Measurements from ENCODE around the gene CDC37L1. TPM values are rescaled to one million over a fixed set of nuclear protein-coding genes. Genes with fewer than 3 reads are reported as not detected.
"Not testable (repeated sequence)": the region's sequence is repeated elsewhere in the genome, so short reads cannot be mapped to it uniquely, and the experiment has no call there.

The CDC37L1 gene
- polyA plus RNA-seq, 4 donors, result 5.6 to 16.0 (median 8.4) TPM

DNA sequence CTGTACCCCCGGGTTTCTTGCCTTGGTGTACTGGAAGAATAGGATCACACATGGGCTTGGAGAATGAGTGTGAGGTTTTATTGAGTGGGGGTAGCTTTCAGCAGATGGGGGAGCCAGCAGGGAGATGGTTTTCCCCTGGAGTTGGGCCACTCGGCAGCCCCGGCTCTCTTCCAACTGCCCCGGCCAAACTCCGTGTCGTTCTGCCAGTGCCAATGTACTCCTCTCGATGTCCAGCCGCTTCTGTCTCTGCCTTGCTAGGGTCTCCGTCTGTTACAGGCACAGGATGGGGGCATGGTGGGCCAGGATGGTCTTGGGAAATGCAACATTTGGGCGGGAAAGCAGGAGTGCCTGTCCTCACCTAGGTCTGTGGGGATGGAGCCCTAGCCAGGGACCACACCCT is 24.8 kb upstream of the CDC37L1 start:
- 83 to 97% (median 92%) methylated on average over 10 of the region's 10 CpGs for WGBS, 3 donors

DNA sequence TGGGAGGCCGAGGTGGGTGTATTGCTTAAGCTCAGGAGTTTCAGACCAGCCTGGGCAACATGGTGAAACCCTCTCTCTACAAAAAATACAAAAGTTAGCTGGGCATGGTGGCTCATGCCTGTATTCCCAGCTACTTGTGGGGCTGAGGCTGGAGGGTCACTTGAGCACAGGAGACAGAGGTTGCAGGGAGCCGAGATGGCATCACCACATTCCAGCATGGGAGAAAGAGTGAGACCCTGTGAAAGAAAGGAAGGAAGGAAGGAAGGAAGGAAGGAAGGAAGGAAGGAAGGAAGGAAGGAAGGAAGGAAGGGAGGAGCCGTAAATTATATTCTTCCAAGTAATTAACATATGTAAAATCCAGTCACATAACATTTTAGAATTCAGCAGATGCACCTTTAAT is 23.2 kb upstream of the CDC37L1 start:
- FAIRE-seq; H3K27me3 ChIP-seq (ENCODE audit: control insufficient read depth in 3 of 3, insufficient read depth in 3 of 3, low read length in 3 of 3); H3K4me1 ChIP-seq (ENCODE audit: control insufficient read depth in 3 of 3, insufficient read depth in 2 of 3, low read depth in 1 of 3, low read length in 2 of 3); H3K9me3 ChIP-seq (ENCODE audit: control insufficient read depth in 2 of 2, insufficient read depth in 1 of 2, low read depth in 1 of 2, low read length in 1 of 2); H3K4me3 ChIP-seq (ENCODE audit: low read depth in 1 of 3, low read length in 3 of 3); H3K27ac ChIP-seq (ENCODE audit: low read depth in 1 of 3, low read length in 2 of 3); DNase-seq: not testable (repeated sequence)
- 82 to 90% (median 89%) methylated on average over 3 of the region's 3 CpGs for WGBS, 3 donors
- peaks cover 0 to 12% (median 0%) of the 10 kb centered on the region in 3 donors for H3K36me3 ChIP-seq (ENCODE audit: control insufficient read depth in 3 of 3, insufficient read depth in 2 of 3, low read depth in 1 of 3, low read length in 3 of 3)

More for the DNA sequence above, 24.8 kb upstream of the CDC37L1 start:
- no peak overlapping the region for H3K4me3 ChIP-seq (ENCODE audit: low read depth in 1 of 3, low read length in 3 of 3)
- H3K4me1 ChIP-seq (ENCODE audit: control insufficient read depth in 3 of 3, insufficient read depth in 2 of 3, low read depth in 1 of 3, low read length in 2 of 3), result no peaks in the 10 kb centered on the region
- DNase-seq, result no peak
- no peak overlapping the region for H3K27ac ChIP-seq (ENCODE audit: low read depth in 1 of 3, low read length in 2 of 3)
- peaks cover 0 to 12% (median 0%) of the 10 kb centered on the region in 3 donors for H3K36me3 ChIP-seq (ENCODE audit: control insufficient read depth in 3 of 3, insufficient read depth in 2 of 3, low read depth in 1 of 3, low read length in 3 of 3)
- no peaks in the 10 kb centered on the region for H3K9me3 ChIP-seq (ENCODE audit: control insufficient read depth in 2 of 2, insufficient read depth in 1 of 2, low read depth in 1 of 2, low read length in 1 of 2)
- FAIRE-seq, result no peak
- H3K27me3 ChIP-seq (ENCODE audit: control insufficient read depth in 3 of 3, insufficient read depth in 3 of 3, low read length in 3 of 3), result no peaks in the 10 kb centered on the region

DNA sequence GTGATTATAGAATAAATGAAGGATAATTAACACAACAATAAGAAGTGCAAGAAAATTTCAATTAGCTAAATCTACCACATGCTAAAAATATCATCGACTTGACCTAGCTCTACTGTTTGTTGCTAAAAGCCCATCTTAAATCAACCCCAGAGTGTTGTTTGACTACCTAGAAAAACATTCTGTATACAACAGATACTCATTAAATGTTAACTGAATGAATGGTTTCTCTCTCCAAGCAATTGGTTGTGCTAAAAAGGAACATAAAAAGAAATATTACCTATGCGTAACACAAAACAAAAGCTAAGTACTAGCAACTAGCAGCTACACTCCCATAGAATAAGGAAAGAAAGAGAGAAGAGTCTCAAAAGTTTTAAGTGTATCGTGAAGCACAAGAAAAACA is 22.7 kb upstream of the CDC37L1 start:
- WGBS, 3 donors, result 59 to 94% (median 91%) methylated on average over 3 of the region's 3 CpGs
- no peak for FAIRE-seq

DNA sequence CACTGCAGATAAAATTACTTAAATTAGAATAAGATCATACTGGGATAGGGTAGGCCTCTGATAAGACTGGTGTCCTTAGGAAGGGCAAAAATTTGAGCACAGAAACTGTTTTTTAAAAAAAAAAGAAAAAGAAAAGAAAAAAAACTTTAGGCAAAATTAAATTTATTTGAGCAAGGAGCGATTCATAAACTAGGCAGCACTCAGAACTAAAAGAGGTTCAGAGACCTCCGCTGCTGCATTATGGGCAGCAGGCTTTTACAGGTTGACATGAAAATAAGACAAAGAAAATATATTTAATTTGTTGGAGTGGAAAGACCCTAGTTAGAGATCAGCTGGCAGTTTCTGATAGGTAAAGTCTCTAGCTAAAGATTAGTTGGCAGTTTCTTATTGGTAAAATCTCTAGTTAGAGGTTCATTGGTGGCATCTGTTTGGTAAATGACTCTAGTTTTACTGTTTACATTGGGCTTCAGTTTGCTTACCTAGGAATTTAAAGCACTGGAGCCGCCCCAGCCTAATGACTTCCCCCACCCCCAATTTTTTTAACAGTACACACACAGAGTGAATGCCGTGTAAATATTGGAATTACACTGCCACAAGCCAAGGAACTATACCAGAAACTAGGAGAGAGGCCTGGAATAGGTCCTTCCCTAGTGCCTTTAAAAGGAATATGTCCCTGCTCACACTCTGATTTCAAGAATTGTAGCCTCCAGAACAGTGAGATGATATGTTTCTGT is 21.8 kb upstream of the CDC37L1 start:
- Histone ChIP-seq H3K27ac (ENCODE audit: low read depth in 1 of 3, low read length in 2 of 3) (no peak overlapping the region), H3K27me3 (ENCODE audit: control insufficient read depth in 3 of 3, insufficient read depth in 3 of 3, low read length in 3 of 3) (no peaks in the 10 kb centered on the region), H3K4me1 (ENCODE audit: control insufficient read depth in 3 of 3, insufficient read depth in 2 of 3, low read depth in 1 of 3, low read length in 2 of 3) (peaks cover 0 to 3% (median 2%) of the 10 kb centered on the region in 3 donors), H3K9me3 (ENCODE audit: control insufficient read depth in 2 of 2, insufficient read depth in 1 of 2, low read depth in 1 of 2, low read length in 1 of 2) (no peaks in the 10 kb centered on the region), H3K36me3 (ENCODE audit: control insufficient read depth in 3 of 3, insufficient read depth in 2 of 3, low read depth in 1 of 3, low read length in 3 of 3) (peaks cover 0 to 12% (median 0%) of the 10 kb centered on the region in 3 donors), H3K4me3 (ENCODE audit: low read depth in 1 of 3, low read length in 3 of 3) (no peak overlapping the region)
- FAIRE-seq, result no peak
- peak in 1 of 2 donors; percentile 36 for DNase-seq
- whole genome bisulfite sequencing, 3 donors, result 70 to 81% (median 70%) methylated on average over 4 of the region's 4 CpGs

More for the DNA sequence above, 22.7 kb upstream of the CDC37L1 start:
- peaks cover 0 to 12% (median 0%) of the 10 kb centered on the region in 3 donors for H3K36me3 ChIP-seq (ENCODE audit: control insufficient read depth in 3 of 3, insufficient read depth in 2 of 3, low read depth in 1 of 3, low read length in 3 of 3)
- H3K27ac ChIP-seq (ENCODE audit: low read depth in 1 of 3, low read length in 2 of 3), result no peak overlapping the region
- H3K4me3 ChIP-seq (ENCODE audit: low read depth in 1 of 3, low read length in 3 of 3), result no peak overlapping the region
- no peaks in the 10 kb centered on the region for H3K4me1 ChIP-seq (ENCODE audit: control insufficient read depth in 3 of 3, insufficient read depth in 2 of 3, low read depth in 1 of 3, low read length in 2 of 3)
- no peak for DNase-seq
- H3K27me3 ChIP-seq (ENCODE audit: control insufficient read depth in 3 of 3, insufficient read depth in 3 of 3, low read length in 3 of 3), result no peaks in the 10 kb centered on the region
- H3K9me3 ChIP-seq (ENCODE audit: control insufficient read depth in 2 of 2, insufficient read depth in 1 of 2, low read depth in 1 of 2, low read length in 1 of 2), result no peaks in the 10 kb centered on the region

DNA sequence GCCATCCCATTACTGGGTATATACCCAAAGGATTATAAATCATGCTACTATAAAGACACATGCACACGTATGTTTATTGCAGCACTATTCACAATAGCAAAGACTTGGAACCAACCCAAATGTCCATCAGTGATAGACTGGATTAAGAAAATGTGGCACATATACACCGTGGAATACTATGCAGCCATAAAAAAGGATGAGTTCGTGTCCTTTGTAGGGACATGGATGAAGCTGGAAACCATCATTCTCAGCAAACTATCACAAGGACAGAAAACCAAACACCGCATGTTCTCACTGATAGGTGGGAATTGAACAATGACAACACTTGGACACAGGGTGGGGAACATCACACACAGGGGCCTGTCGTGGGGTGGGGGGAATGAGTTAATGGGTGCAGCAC is 18.7 kb upstream of the CDC37L1 start:
- H3K27ac ChIP-seq (ENCODE audit: low read depth in 1 of 3, low read length in 2 of 3); FAIRE-seq: not testable (repeated sequence)
- 89 to 100% (median 96%) methylated on average over 4 of the region's 5 CpGs for WGBS, 3 donors

DNA sequence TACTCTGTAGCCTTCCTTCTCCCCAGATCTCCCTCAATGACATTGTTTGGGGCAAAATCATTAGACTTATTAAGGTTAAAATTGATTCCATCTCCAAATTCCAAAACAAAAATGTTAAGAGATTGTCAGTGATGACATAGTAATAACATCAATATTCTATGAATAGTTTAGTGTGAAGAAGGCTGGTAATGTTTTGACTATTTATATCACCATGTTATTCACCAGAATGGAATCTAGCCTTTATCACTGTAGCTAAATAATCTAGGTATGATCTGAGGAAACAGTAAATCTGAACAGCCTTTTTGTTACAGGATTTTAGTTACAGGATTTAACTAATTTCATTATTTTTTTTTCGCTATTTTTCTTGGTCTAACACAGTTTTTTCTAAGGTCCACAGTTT is 18.2 kb upstream of the CDC37L1 start:
- H3K4me1 ChIP-seq (ENCODE audit: control insufficient read depth in 3 of 3, insufficient read depth in 2 of 3, low read depth in 1 of 3, low read length in 2 of 3), result peaks cover 3 to 26% (median 15%) of the 10 kb centered on the region in 3 donors
- H3K27ac ChIP-seq (ENCODE audit: low read depth in 1 of 3, low read length in 2 of 3), result no peak overlapping the region
- 92 to 98% (median 97%) methylated on average over 1 of the region's 1 CpG for WGBS, 3 donors
- no peaks in the 10 kb centered on the region for H3K9me3 ChIP-seq (ENCODE audit: control insufficient read depth in 2 of 2, insufficient read depth in 1 of 2, low read depth in 1 of 2, low read length in 1 of 2)
- DNase-seq (no peak), FAIRE-seq (no peak)
- no peak overlapping the region for H3K4me3 ChIP-seq (ENCODE audit: low read depth in 1 of 3, low read length in 3 of 3)
- H3K27me3 ChIP-seq (ENCODE audit: control insufficient read depth in 3 of 3, insufficient read depth in 3 of 3, low read length in 3 of 3), result no peaks in the 10 kb centered on the region
- peaks cover 0 to under 1% (median 0%) of the 10 kb centered on the region in 3 donors for H3K36me3 ChIP-seq (ENCODE audit: control insufficient read depth in 3 of 3, insufficient read depth in 2 of 3, low read depth in 1 of 3, low read length in 3 of 3)

More for the DNA sequence above, 18.7 kb upstream of the CDC37L1 start:
- H3K9me3 ChIP-seq (ENCODE audit: control insufficient read depth in 2 of 2, insufficient read depth in 1 of 2, low read depth in 1 of 2, low read length in 1 of 2); DNase-seq; H3K27me3 ChIP-seq (ENCODE audit: control insufficient read depth in 3 of 3, insufficient read depth in 3 of 3, low read length in 3 of 3); H3K4me3 ChIP-seq (ENCODE audit: low read depth in 1 of 3, low read length in 3 of 3); H3K36me3 ChIP-seq (ENCODE audit: control insufficient read depth in 3 of 3, insufficient read depth in 2 of 3, low read depth in 1 of 3, low read length in 3 of 3): not testable (repeated sequence)
- H3K4me1 ChIP-seq (ENCODE audit: control insufficient read depth in 3 of 3, insufficient read depth in 2 of 3, low read depth in 1 of 3, low read length in 2 of 3), result peaks cover 3 to 26% (median 12%) of the 10 kb centered on the region in 3 donors

DNA sequence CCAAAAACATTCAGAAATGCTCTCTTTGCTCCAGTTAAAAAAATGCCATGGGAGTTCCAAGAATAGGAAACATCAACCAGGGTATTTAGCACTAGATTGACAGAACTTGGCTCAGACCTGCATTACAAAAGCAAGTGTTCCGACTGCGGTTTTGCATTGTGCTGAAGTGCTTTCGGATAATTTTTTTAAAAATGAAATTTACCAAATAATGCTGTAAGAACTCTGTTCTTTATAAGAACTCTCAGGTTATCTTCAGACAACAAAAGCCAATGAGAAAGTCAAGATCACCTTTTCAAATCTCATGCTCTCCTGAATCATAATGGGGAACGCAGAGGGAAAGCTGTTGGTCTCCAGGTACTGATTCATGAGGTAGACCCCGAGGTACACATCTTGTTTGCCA is 17.8 kb upstream of the CDC37L1 start:
- 25 to 42% (median 39%) methylated on average over 5 of the region's 5 CpGs for WGBS, 3 donors
- H3K4me1 ChIP-seq (ENCODE audit: control insufficient read depth in 3 of 3, insufficient read depth in 2 of 3, low read depth in 1 of 3, low read length in 2 of 3), result peaks cover 3 to 26% (median 15%) of the 10 kb centered on the region in 3 donors
- H3K36me3 ChIP-seq (ENCODE audit: control insufficient read depth in 3 of 3, insufficient read depth in 2 of 3, low read depth in 1 of 3, low read length in 3 of 3), result no peaks in the 10 kb centered on the region
- H3K27ac ChIP-seq (ENCODE audit: low read depth in 1 of 3, low read length in 2 of 3), result peak overlapping the region in 1 of 3 donors; percentile 93
- H3K4me3 ChIP-seq (ENCODE audit: low read depth in 1 of 3, low read length in 3 of 3), result peak overlapping the region in 2 of 3 donors; percentile 52 to 56
- no peaks in the 10 kb centered on the region for H3K27me3 ChIP-seq (ENCODE audit: control insufficient read depth in 3 of 3, insufficient read depth in 3 of 3, low read length in 3 of 3)
- H3K9me3 ChIP-seq (ENCODE audit: control insufficient read depth in 2 of 2, insufficient read depth in 1 of 2, low read depth in 1 of 2, low read length in 1 of 2), result no peaks in the 10 kb centered on the region
- FAIRE-seq (no peak), DNase-seq (no peak)

DNA sequence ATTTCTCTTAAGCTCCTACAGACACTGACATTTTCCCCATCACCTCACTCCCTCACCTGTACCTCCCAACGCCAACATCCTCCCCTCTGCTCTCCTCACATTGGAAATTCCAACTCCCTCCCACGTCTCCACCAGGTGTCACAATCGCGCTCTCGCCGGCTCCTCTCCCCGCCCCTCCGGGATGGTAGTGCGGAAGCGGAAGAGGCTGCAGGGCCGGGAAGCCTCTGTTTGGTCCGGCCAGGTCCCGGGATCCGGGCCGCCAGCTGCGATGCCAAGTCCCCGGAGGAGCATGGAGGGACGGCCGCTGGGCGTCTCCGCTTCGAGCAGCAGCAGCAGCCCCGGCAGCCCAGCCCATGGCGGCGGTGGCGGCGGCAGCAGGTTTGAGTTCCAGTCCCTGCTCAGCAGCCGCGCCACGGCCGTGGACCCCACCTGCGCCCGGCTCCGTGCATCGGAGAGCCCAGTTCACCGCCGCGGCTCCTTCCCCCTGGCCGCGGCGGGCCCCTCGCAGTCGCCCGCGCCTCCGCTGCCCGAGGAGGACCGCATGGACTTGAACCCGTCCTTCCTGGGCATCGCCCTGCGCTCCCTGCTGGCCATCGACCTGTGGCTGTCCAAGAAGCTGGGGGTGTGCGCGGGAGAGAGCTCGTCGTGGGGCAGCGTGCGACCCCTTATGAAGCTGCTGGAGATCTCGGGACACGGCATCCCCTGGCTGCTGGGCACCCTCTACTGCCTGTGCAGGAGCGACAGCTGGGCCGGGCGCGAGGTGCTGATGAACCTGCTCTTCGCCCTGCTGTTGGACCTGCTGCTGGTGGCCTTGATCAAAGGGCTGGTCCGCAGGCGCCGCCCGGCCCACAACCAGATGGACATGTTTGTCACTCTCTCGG is 17.0 kb upstream of the CDC37L1 start, which contains the start of gene PLPP6:
PLPP6 (plus strand) TSS at position 187 of the 881 bp plus-strand sequence; CDS start at position 269, 82 bp downstream.
- no peaks in the 10 kb centered on the region for H3K9me3 ChIP-seq (ENCODE audit: control insufficient read depth in 2 of 2, insufficient read depth in 1 of 2, low read depth in 1 of 2, low read length in 1 of 2)
- peak within 1 kb of the TSS; percentile 85 to 93 (median 92) for H3K27ac ChIP-seq (ENCODE audit: low read depth in 1 of 3, low read length in 2 of 3)
- H3K4me3 ChIP-seq (ENCODE audit: low read depth in 1 of 3, low read length in 3 of 3), result peak within 1 kb of the TSS; percentile 52 to 96 (median 56)
- H3K27me3 ChIP-seq (ENCODE audit: control insufficient read depth in 3 of 3, insufficient read depth in 3 of 3, low read length in 3 of 3), result no peaks in the 10 kb centered on the region
- 0 to 2% (median 1%) methylated on average over 49 to 70 of the region's 70 CpGs for WGBS, 3 donors
- FAIRE-seq (no peak), DNase-seq (peak; percentile 92 to 94)
- peaks cover 3 to 28% (median 15%) of the 10 kb centered on the region in 3 donors for H3K4me1 ChIP-seq (ENCODE audit: control insufficient read depth in 3 of 3, insufficient read depth in 2 of 3, low read depth in 1 of 3, low read length in 2 of 3)
- no peaks in the 10 kb centered on the region for H3K36me3 ChIP-seq (ENCODE audit: control insufficient read depth in 3 of 3, insufficient read depth in 2 of 3, low read depth in 1 of 3, low read length in 3 of 3)

All from small intestine (tissue), 7 donors.